GM18502 (cell line): ENCODE measurements around the gene CD40.

Experiments used
- ATAC-seq: cut with Tn5 transposase; IDR thresholded peaks from one replicate; pipeline ENCODE4 v1.9.1; 2021; ENCODE audit warnings: mild to moderate bottlenecking; ENCODE audit not compliant: unreplicated experiment, poor library complexity

Gene CD40

GRCh38 chr20:46139908-46140482, 21.9 kb downstream of the CD40 start:
- no peak for ATAC-seq

GRCh38 chr20:46142124-46142523, 24.0 kb downstream of the CD40 start:
- ATAC-seq: no peak

- ATAC-seq: no peak
Measured at GRCh38 chr20:46144432-46145025, 26.4 kb downstream of the CD40 start.

- no peak for ATAC-seq
Measured at GRCh38 chr20:46145713-46146112, 27.6 kb downstream of the CD40 start.

- no peak for ATAC-seq
Measured at GRCh38 chr20:46148313-46149208, 30.4 kb downstream of the CD40 start.

- ATAC-seq: no peak
Measured at GRCh38 chr20:46150943-46151342, 32.8 kb downstream of the CD40 start.

GRCh38 chr20:46151936-46152335, 33.8 kb downstream of the CD40 start:
- no peak for ATAC-seq

GRCh38 chr20:46152824-46153586, 34.9 kb downstream of the CD40 start:
- ATAC-seq: no peak

GRCh38 chr20:46154305-46154704, 36.2 kb downstream of the CD40 start:
- ATAC-seq: no peak

GRCh38 chr20:46154796-46155195, 36.7 kb downstream of the CD40 start:
- ATAC-seq: no peak

GRCh38 chr20:46156065-46156464, 38.0 kb downstream of the CD40 start:
- no peak for ATAC-seq

GRCh38 chr20:46157076-46157592, 39.0 kb downstream of the CD40 start:
- no peak for ATAC-seq

GRCh38 chr20:46157625-46158024, 39.5 kb downstream of the CD40 start:
- ATAC-seq: no peak

- no peak for ATAC-seq
Measured at GRCh38 chr20:46158476-46158987, 40.4 kb downstream of the CD40 start.

- no peak for ATAC-seq
Measured at GRCh38 chr20:46159101-46159897, 41.2 kb downstream of the CD40 start.

- no peak for ATAC-seq
Measured at GRCh38 chr20:46160661-46161060, 42.5 kb downstream of the CD40 start.

GRCh38 chr20:46161921-46162320, 43.8 kb downstream of the CD40 start:
- ATAC-seq: no peak

GRCh38 chr20:46164254-46164653, 46.1 kb downstream of the CD40 start:
- ATAC-seq: no peak

GRCh38 chr20:46167080-46167479, 49.0 kb downstream of the CD40 start:
- no peak for ATAC-seq

GRCh38 chr20:46168438-46168837, 50.3 kb downstream of the CD40 start:
- ATAC-seq: no peak
